H7 (cell line): ENCODE results near the gene PPP4R3A. TPM values are rescaled to one million over a fixed set of nuclear protein-coding genes. Genes with fewer than 3 reads are reported as not detected.

Source experiments
- DNase-seq: peaks from one replicate; pipeline ENCODE4 v3.0.0; 2012
- H3K27me3 ChIP-seq: 2 replicates; pipeline ENCODE4 v1.6.0; 2011; ENCODE audit warnings: mild to moderate bottlenecking, low read length; ENCODE audit not compliant: control insufficient read depth, insufficient read depth
- H3K36me3 ChIP-seq: replicated peaks from 2 replicates; pipeline ENCODE4 v1.5.1; 2011; ENCODE audit warnings: low read length; ENCODE audit not compliant: control insufficient read depth, insufficient read depth
- H3K4me3 ChIP-seq: 2 replicates; pipeline ENCODE4 v1.5.1; 2011; ENCODE audit warnings: low read depth, mild to moderate bottlenecking, control low read depth, low read length, moderate library complexity; ENCODE audit not compliant: insufficient read depth
- total RNA-seq: library from RNA; depleted of rRNA; stranded (reverse); fragments of >200 nt; shearing (Covaris generic); gene quantifications from 2 replicates; pipeline ENCODE4 v1.2.3, GENCODE V29; 2014

PPP4R3A gene
- total RNA-seq, 1 experiment from 2014 or later: 62.9 TPM

- no peak overlapping the region for H3K4me3 ChIP-seq
- peaks cover 24% of the 10 kb centered on the region for H3K36me3 ChIP-seq
- H3K27me3 ChIP-seq: no peaks in the 10 kb centered on the region
- DNase-seq: no peak
Observed at GRCh38 chr14:91484186-91484585, 25.9 kb downstream of the PPP4R3A start.

- H3K36me3 ChIP-seq: peaks cover 27% of the 10 kb centered on the region
- H3K4me3 ChIP-seq: no peak overlapping the region
- no peak for DNase-seq
- H3K27me3 ChIP-seq: no peaks in the 10 kb centered on the region
Observed at GRCh38 chr14:91482263-91483013, 27.7 kb downstream of the PPP4R3A start.

- peaks cover 41% of the 10 kb centered on the region for H3K36me3 ChIP-seq
- no peak for DNase-seq
- H3K4me3 ChIP-seq: no peak overlapping the region
- no peaks in the 10 kb centered on the region for H3K27me3 ChIP-seq
Observed at GRCh38 chr14:91477388-91477787, 32.7 kb downstream of the PPP4R3A start.

GRCh38 chr14:91473046-91473445 is 37.1 kb downstream of the PPP4R3A start:
- DNase-seq: no peak
- Histone ChIP-seq H3K36me3 (peaks cover 25% of the 10 kb centered on the region), H3K27me3 (no peaks in the 10 kb centered on the region), H3K4me3 (no peak overlapping the region)

- Histone ChIP-seq H3K27me3 (no peaks in the 10 kb centered on the region), H3K36me3 (peaks cover 18% of the 10 kb centered on the region), H3K4me3 (no peak overlapping the region)
- no peak for DNase-seq
Observed at GRCh38 chr14:91470216-91470615, 39.9 kb downstream of the PPP4R3A start.

GRCh38 chr14:91466192-91466591 is 43.9 kb downstream of the PPP4R3A start:
- Histone ChIP-seq H3K36me3 (peaks cover 18% of the 10 kb centered on the region), H3K4me3 (no peak overlapping the region), H3K27me3 (no peaks in the 10 kb centered on the region)
- no peak for DNase-seq

- DNase-seq: no peak
- H3K36me3 ChIP-seq: peaks cover 23% of the 10 kb centered on the region
- no peaks in the 10 kb centered on the region for H3K27me3 ChIP-seq
- no peak overlapping the region for H3K4me3 ChIP-seq
Observed at GRCh38 chr14:91464615-91465205, 45.4 kb downstream of the PPP4R3A start.

- Histone ChIP-seq H3K27me3 (no peaks in the 10 kb centered on the region), H3K36me3 (peaks cover 25% of the 10 kb centered on the region), H3K4me3 (no peak overlapping the region)
- DNase-seq: no peak
Observed at GRCh38 chr14:91458612-91459011, 51.5 kb downstream of the PPP4R3A start.

GRCh38 chr14:91456283-91456682 is 53.8 kb downstream of the PPP4R3A start:
- H3K27me3 ChIP-seq: no peaks in the 10 kb centered on the region
- DNase-seq: no peak
- peaks cover 20% of the 10 kb centered on the region for H3K36me3 ChIP-seq
- no peak overlapping the region for H3K4me3 ChIP-seq

- peaks cover 10% of the 10 kb centered on the region for H3K36me3 ChIP-seq
- DNase-seq: no peak
- H3K27me3 ChIP-seq: no peaks in the 10 kb centered on the region
- H3K4me3 ChIP-seq: no peak overlapping the region
Observed at GRCh38 chr14:91454580-91454979, 55.5 kb downstream of the PPP4R3A start.

GRCh38 chr14:91454155-91454554 is 56.0 kb downstream of the PPP4R3A start:
- Histone ChIP-seq H3K27me3 (no peaks in the 10 kb centered on the region), H3K4me3 (no peak overlapping the region), H3K36me3 (peaks cover 10% of the 10 kb centered on the region)
- DNase-seq: no peak

GRCh38 chr14:91453744-91454143 is 56.4 kb downstream of the PPP4R3A start:
- no peaks in the 10 kb centered on the region for H3K27me3 ChIP-seq
- no peak overlapping the region for H3K4me3 ChIP-seq
- peaks cover 10% of the 10 kb centered on the region for H3K36me3 ChIP-seq
- DNase-seq: no peak

- Histone ChIP-seq H3K4me3 (no peak overlapping the region), H3K27me3 (no peaks in the 10 kb centered on the region), H3K36me3 (no peaks in the 10 kb centered on the region)
- DNase-seq: no peak
Observed at GRCh38 chr14:91444335-91445020, 65.6 kb downstream of the PPP4R3A start.

- DNase-seq: no peak
- Histone ChIP-seq H3K36me3 (no peaks in the 10 kb centered on the region), H3K27me3 (no peaks in the 10 kb centered on the region), H3K4me3 (no peak overlapping the region)
Observed at GRCh38 chr14:91439345-91439744, 70.8 kb downstream of the PPP4R3A start.

- DNase-seq: no peak
- Histone ChIP-seq H3K36me3 (no peaks in the 10 kb centered on the region), H3K27me3 (no peaks in the 10 kb centered on the region), H3K4me3 (no peak overlapping the region)
Observed at GRCh38 chr14:91438845-91439244, 71.3 kb downstream of the PPP4R3A start.
